Measurements from ENCODE around the gene ZNF70.

ZNF70 gene

DNA sequence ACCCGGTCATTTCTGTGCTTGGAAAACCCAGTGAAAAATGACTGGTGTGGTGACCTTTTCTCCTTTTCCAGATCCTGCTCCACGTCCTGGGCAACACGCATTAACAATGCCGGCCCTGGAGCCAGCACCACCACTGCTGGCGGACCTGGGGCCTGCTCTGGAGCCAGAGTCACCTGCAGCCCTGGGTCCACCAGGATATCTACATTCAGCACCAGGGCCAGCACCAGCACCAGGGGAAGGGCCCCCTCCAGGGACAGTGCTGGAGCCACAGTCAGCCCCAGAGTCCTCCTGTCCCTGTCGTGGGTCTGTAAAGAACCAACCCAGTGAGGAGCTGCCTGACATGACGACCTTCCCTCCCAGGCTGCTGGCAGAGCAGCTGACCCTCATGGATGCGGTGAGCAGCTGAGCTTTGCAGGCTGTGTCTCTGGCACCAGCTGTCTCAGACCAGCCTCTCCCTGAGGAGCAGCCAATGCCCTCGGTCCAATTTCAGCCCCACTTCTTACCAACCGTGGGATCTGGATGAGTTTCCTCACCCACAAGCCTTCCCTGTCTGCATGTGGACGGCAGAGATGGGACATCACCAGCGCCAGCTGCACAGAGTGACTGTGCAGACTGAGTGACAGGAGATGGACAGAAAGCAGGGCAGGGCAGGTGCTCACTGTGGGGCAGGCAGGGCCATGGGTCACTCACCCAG lies 58.2 kb downstream of the ZNF70 start:
- no peak for DNase-seq (ENCODE audit: low read depth)

DNA sequence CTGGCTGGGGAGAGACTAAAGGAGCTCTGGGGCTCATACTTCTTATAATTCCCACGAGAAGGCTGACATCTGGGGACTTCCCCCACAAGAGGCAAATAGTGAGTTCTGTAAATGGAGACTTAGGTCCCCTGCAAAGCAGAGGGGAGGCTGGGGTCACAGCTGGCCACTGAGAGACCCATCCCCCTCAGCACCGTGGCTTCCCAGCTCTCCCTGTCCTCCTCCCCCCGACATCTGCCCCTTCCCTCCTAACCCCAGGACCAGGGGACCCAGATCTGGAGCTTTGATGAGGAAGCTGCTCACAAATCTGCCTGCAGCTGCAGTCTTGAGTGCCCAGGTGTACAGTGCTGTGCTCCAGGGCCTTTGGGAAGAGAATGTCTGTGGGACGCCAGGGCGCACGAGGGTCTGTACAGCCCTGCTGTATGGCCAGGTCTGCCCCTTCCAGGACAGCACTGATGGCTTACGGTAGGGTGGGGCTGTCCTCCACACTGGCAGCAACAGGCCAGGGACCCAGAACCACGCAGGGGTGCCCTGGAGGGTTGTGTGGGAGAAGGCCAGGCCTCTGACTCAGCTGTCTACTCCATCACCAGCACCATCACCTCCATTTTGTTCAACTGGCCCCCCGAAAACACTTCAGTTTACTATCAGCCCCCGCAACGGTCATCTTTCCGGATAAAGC lies 59.0 kb downstream of the ZNF70 start:
- no peak for DNase-seq (ENCODE audit: low read depth)

DNA sequence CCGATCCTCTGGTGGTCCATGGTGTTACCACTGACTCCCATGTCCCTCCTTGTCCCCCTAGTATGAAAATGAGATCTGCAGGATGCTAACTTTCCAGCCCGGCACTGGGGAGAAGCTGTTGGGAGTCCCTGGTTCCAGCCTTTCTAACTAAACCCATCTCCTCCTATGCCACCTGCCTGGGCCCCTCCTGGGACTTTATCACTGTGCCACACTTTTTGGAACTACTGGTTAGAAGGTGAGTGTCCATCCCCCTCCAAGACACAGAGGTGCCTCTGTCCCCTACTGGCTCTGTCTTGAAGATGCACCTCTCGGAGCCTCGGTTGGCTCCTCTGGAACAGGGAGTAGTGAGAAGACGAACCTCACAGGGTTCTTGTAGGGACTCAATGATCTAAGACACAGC lies 60.2 kb downstream of the ZNF70 start, which contains the start of gene RGL4:
Gene RGL4, plus strand, starts transcription at position 301 of the 400 bp plus-strand sequence. CDS start 1,018 bp downstream, outside the sequence.
- DNase-seq (ENCODE audit: low read depth), result no peak

DNA sequence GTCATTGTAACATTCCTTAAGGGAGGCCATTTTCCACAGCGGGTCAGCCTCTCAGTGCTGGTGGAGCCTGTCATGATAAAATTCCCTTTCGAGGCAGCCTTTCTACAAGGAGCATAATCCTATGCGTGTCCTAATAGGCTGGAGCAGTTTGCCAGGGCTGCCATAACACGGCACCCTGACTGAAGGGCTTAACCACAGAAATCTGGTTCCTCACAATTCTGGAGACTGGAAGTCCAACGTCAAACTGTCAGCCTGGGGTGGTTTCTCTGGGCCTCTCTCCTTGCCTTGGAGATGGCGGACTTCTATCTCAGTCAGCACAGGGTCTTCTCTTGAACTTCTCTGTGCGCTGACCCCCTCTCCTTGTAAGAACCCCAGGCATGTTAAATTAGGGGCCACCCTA lies 61.5 kb downstream of the ZNF70 start:
- DNase-seq (ENCODE audit: low read depth), result no peak
